Upper lobe of left lung (tissue), 4 donors: ENCODE data around the gene SNTG2.

Source experiments
- CTCF ChIP-seq, 6 experiments: fragments of 450-650 bp in 4 of 6; fragments of 200-600 bp in 2 of 6; sonication (generic) in 2 of 6; IDR thresholded peaks; one replicate each; pipeline ENCODE4 v1.5.1; 2016 to 2019; ENCODE audit warnings: antibody characterized with exemption in 6 of 6
- EP300 ChIP-seq, 4 donors: sonication (generic); formaldehyde crosslinking; IDR thresholded peaks; one replicate each; pipeline ENCODE4 v1.5.1; 2017; ENCODE audit warnings: antibody characterized with exemption in 4 of 4, control low read depth in 2 of 4

GRCh38 chr2:1405967-1406366 lies 455.3 kb downstream of the SNTG2 start:
- TF ChIP-seq CTCF (IDR thresholded peaks at IDR 0.05): no peak
- TF ChIP-seq EP300 (IDR thresholded peaks at IDR 0.05): no peak
